ENCODE data around the gene DLG2.

The DLG2 gene

DNA sequence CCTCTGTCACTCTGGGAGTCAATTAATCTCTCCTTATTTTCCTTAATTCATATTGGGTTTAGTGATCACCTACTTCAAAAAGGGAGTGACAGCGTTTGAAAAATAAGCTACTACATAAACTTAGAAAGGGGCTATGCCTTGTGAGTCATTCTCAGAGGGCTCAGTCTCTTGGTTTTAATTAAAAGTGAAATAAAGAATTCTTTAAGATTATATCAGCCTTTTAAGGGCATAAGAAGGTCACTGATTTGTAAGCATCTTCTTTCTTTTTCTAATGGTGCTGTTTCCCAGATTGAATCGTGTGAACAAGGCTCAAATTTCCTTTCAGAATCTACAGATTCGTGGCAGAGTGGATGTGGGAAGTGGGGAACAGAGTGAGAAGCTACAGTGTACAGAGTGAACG lies 1704.8 kb downstream of the DLG2 start:
- no peak for DNase-seq (ENCODE audit: low spot score)

DNA sequence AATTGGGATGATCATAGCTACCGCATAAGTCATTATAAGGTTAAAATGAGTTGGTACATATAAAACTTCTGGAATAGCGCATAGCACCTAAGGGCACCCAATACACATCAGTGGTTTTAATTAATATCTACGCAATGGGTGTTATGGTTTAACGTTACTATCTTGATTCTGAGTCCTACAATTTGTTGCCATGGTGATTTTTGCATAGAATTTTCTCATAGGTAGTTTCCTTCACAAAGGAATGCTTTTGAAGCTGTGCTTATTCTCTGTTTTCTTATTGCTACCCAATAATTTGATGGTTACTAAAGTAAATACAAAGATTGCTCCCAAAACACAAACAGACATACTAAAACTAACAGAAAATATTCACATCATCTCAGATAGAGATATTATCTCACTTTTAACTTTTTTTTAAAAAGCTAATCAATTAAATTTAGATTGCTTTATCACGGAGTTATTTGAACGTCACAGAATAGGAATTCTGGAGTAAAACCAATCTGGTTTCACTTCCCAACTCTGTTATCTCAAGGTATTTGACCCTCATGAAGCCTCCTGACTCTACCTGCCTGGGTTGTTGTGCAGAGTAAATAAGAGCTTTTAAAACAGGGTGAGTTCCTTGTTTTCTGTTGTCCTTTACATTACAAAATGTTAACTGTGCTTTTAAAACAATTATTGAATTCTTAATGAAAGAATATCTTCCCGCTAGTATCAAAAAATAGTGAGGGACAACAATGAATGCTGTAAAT lies 1705.5 kb downstream of the DLG2 start:
- no peak for DNase-seq (ENCODE audit: low spot score)

DNA sequence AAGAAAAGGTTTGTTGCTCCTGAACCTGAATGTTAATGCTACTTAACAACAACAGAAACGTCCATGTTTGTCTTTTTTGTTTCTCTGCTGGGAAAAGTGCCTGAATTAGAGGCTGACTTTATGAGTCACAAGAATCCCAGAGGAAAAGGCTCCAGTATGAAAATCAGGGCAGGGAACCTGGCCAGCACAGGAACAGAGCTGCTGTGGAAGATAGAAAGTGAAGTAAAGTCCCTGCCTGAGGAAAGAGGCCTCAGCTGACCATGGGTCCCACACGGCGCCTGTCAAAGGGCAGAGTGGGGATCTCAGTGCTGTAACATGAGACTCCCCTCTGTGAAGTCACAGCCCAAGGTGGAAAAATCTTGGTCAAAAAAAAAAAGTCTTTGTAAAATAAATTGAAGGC lies 1708.7 kb downstream of the DLG2 start:
- DNase-seq (ENCODE audit: low spot score), result no peak

DNA sequence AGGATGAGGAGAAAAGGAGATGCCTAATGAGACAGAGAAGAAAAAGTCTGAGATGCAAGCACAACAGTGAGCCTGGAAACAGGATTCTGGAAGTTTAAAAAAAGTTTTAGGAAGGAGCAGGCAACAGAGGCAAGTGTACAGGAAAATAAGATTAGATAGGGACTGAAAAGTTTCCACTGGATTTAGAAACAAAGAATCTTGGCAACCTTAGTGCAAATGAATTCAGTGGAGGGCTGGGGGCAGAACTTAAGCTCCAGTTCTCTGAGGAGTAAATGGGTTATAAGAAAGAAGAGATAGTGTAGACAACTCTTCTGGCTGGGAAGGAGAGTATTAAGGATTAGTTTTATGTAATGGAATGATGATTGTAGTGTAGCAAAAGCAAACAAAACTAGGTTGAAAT lies 1712.1 kb downstream of the DLG2 start:
- no peak for DNase-seq (ENCODE audit: low spot score)

DNA sequence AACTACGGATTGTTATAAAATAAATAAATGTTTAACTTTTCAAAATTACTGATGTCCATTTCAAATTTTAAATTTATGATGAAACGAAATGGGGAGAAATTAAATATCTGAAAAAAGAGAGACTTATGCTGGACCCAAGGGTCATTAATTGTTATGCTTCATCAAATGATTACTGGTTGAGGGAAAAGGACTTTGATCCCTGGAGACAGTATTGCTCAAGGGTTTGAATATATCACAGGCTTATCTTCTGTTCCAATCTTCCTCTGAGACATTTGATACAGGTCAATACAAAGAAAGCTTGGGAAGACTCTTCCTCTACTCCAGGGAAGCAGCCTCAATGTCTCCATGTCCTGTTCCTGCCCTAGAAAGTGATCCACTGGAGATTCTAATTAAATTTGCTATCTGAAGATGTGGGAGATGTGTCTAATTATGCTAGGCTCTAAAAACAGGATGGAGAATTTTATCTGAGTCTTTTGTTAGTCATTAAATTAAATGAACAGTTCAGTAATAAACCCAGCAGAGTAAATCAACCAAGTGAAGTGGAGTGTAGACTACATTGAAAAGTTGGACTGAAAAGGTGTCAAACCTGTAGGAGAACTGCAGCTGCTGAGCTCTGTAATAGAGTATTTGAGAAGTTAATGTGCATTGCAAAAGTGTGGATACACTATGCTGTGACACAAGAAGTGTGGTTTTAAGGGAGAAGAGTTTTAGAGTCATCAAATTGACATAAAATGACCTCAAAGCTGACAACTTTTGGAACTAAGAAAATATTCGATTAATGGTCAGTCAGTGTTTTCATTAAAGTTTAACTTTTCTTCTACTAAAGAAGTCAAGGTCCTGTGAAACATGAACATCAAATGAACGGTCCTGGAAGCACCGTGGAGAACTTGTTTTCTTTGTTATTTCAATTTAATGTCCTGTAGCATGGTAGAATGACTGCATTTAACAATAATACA lies 1717.3 kb downstream of the DLG2 start:
- no peak for DNase-seq (ENCODE audit: low spot score)

DNA sequence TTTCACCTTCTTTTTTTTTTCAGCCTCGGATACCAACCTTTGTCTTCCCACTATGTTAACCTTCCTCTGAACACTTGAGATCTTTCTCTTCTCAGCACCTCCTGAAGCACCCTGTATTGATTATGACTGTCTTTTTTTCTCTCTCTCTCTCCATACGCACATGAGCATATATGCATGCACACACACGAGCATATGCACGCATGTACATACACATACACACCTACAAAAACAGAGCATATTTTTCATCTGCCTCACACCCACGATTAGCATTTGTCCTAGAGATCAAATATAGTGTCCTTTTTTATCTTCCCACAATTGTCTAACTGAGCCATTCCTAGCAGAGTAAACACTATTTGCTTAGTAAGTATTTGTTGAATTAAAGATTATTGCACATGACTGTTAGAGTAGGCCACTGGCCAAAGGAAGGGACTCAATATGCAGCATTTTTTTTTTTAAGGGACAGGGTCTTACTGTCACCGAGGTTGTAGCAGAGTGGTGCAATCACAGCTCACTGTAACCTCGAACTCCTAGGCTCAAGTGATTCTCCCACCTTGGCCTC lies 1718.8 kb downstream of the DLG2 start:
- DNase-seq (ENCODE audit: low spot score), result no peak

DNA sequence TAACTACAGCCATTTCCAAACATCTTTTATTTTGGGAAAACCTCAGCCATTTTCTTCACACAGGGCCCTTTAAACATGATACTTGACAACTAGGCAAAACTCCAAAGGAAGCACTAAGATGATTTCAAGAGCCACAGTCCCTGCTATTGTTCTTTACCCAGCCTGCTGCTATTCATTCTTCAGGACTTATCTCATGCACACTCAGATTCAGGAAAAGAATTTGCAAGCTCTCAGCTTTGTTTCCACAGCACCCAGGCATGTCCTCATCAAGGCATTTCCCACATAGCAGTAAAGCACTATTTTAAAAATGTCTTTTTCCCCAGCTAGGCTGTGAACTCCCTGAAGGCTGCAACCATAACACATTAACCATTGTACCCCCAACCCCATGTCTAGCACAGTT lies 1731.6 kb downstream of the DLG2 start:
- DNase-seq (ENCODE audit: low spot score), result no peak

DNA sequence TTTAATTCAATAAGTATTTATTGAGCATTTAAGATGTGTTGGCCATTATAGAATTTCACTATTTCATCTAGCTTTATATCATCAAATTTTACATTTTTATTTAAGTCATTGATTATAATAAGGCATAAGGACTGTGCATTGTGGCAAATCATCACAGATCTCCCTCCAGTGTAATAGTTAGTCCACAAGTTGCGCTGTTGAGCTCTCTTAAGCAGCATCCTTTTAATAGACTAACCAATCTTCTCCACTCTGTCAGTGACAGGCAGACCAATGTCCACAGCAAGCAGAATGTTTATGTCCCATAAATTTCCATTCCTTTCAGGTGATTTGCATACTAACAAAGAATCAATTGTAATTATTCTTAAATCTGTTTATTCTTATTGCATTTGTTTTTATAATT lies 1745.7 kb downstream of the DLG2 start:
- DNase-seq (ENCODE audit: low spot score), result no peak

- no peak for DNase-seq (ENCODE audit: low spot score)
Observed at GRCh38 chr11:83871054-83871453, 1756.1 kb downstream of the DLG2 start.

- DNase-seq (ENCODE audit: low spot score), result no peak
Observed at GRCh38 chr11:83866655-83867054, 1760.5 kb downstream of the DLG2 start.

GRCh38 chr11:83865636-83866461 lies 1761.3 kb downstream of the DLG2 start:
- no peak for DNase-seq (ENCODE audit: low spot score)

- DNase-seq (ENCODE audit: low spot score), result no peak
Observed at GRCh38 chr11:83864412-83865057, 1762.6 kb downstream of the DLG2 start.

- no peak for DNase-seq (ENCODE audit: low spot score)
Observed at GRCh38 chr11:83863272-83863671, 1763.9 kb downstream of the DLG2 start.

DNA sequence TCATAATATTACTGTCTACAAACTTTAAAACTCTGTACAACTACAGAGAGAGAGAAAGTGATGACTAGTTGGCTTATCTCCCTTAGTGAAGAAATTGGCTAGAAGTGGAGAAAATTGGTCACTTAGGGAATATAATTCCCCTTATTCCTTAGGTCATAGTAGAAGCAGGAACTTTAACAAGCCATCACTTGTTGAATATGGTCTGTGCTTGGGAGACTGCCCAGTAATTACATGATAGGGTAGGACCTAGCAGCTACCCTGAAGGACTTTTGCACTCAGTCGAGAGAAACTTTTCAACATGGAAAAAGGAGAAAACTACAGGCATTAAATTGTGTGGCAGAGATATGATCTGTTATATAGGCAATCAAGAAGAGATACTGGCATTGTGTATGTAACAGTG lies 1764.5 kb downstream of the DLG2 start:
- no peak for DNase-seq (ENCODE audit: low spot score)

GRCh38 chr11:83862033-83862432 lies 1765.1 kb downstream of the DLG2 start:
- DNase-seq (ENCODE audit: low spot score), result no peak

DNA sequence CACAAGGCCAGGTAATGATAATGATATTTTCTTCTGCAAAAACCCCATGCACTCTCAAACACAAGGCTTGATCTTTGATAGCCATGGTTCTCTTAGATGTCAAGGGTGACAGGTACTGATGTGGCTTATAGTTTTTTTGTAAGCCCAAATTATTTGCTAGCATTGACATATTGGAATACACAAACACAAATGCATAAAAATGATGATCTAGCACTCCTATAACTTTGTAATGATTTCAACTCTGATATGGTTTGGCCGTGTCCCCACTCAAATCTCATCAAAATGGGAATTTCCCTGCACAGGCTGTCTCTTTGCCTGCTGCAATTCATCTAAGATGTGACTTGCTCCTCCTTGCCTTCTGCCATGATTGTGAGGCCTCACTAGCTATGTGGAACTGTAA lies 1768.5 kb downstream of the DLG2 start:
- DNase-seq (ENCODE audit: low spot score), result no peak

- DNase-seq (ENCODE audit: low spot score), result no peak
Observed at GRCh38 chr11:83855237-83855636, 1771.9 kb downstream of the DLG2 start.

DNA sequence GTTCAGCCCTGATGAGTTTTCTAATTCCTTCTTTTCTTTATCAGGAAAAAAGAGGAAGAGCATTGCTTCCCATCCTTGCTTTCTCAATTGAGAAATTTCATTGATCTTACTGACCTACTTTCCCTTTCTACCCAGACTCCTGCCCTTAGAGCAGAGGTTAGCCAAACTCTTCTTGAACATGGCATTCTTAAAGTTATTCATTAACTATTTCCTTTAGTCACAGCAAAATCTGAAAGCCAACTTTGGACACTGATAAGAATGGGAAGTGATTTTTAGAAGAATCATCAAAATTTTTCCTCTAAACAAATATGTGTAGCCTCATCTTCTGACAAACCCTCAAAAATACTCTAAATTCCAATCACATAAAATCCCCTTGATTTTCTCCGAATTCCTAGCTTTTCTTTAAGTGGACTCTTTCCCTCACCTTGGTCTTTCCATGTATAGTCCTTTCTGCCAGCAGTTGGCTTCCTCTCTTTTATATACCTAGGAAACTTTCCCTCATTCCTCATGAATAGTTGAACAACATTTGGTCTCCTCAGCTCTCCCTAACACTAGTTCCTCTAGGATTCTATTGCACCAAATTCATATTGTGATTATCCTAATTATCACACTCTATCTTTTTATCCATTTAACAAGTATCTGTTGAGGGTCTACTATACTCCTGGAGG lies 1774.2 kb downstream of the DLG2 start:
- no peak for DNase-seq (ENCODE audit: low spot score)

DNA sequence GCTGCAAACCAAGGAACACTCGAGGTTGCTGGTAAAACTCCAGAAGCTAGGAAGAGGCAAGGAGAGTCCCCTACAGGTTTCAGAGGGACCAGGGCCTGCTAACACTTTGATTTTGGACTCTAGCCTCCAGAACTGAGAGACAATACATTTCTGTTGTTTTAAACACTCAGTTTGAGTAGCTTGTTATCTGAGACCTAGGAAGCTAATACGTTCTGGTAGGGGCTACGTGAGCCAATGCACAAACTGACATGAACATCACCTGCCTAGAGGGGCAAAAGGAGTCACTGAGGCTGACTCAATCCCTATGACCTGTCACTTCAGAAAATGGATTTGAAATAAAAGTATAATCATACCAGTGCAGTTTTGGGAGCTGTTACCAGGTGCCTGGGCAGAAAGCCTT lies 1775.1 kb downstream of the DLG2 start:
- DNase-seq (ENCODE audit: low spot score), result no peak

GRCh38 chr11:83847467-83848034 lies 1779.6 kb downstream of the DLG2 start:
- DNase-seq (ENCODE audit: low spot score), result no peak

- no peak for DNase-seq (ENCODE audit: low spot score)
Observed at GRCh38 chr11:83845797-83846196, 1781.3 kb downstream of the DLG2 start.
